Pons (tissue), 1 donor: ENCODE measurements around the gene LMOD3.

Source experiments
- DNase-seq: peaks from one replicate; pipeline ENCODE4 v3.0.0-alpha.2; 2016; ENCODE audit warnings: low spot score

The LMOD3 gene

GRCh38 chr3:69058180-69058946 is 64.0 kb downstream of the LMOD3 start:
- DNase-seq, result peak; percentile 49
